Measurements from ENCODE around the gene GFPT2.

DNA sequence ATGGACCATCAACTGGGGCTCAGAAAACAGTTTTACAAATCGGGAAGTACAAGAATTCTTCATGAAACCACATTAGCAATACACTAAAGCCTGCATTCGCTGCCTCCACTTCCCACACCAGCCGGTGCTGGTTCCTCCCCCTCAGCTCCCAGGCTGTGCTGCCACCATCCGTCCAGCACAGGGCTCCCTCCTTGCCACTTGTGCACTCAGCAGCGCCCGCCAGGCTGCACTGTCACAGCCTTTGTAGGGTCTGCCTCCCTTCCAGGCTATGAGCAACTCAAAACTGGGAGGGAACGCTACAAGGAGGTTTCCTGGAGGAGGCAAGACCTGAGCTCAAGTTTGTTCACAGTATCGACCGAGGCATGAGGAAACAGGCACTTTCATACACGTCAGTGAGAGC, 69.0 kb downstream of the GFPT2 start:
- TF ChIP-seq CTCF (conservative IDR thresholded peaks at IDR 0.05 in 1 of 2, IDR thresholded peaks at IDR 0.05 in 1 of 2; ENCODE audit: extremely low read depth in 1 of 2, insufficient read depth in 1 of 2, low read depth in 1 of 2, low read length in 2 of 2) (no peak), EZH2 (IDR thresholded peaks at IDR 0.05; ENCODE audit: borderline replicate concordance, low read length) (no peak)
